Iris pigment epithelial cell (primary cell): Measurements from ENCODE around the gene HOXA4.

Experiments used
- DNase-seq: peaks from one replicate; pipeline ENCODE4 v3.0.0-alpha.2; 2011; ENCODE audit warnings: low read depth

HOXA4 gene

GRCh38 chr7:27133409-27134231, 3.1 kb upstream of the HOXA4 start:
- DNase-seq = no peak

- DNase-seq = no peak
Measured at GRCh38 chr7:27132978-27133377, 2.4 kb upstream of the HOXA4 start.

GRCh38 chr7:27132214-27132613, 1.7 kb upstream of the HOXA4 start:
- DNase-seq = no peak

GRCh38 chr7:27131390-27131819, 848 bp upstream of the HOXA4 start:
- DNase-seq = no peak

- DNase-seq = no peak
Measured at GRCh38 chr7:27129729-27130539, 623 bp downstream of the HOXA4 start.

GRCh38 chr7:27128776-27129728, 1.5 kb downstream of the HOXA4 start:
- no peak for DNase-seq

GRCh38 chr7:27128034-27128433, 2.5 kb downstream of the HOXA4 start:
- DNase-seq = no peak

- DNase-seq = no peak
Measured at GRCh38 chr7:27126596-27127327, 3.8 kb downstream of the HOXA4 start.

GRCh38 chr7:27125986-27126394, 4.6 kb downstream of the HOXA4 start:
- no peak for DNase-seq

- DNase-seq = no peak
Measured at GRCh38 chr7:27124902-27125689, 5.5 kb downstream of the HOXA4 start.

- no peak for DNase-seq
Measured at GRCh38 chr7:27124096-27124901, 6.3 kb downstream of the HOXA4 start.

- DNase-seq = no peak
Measured at GRCh38 chr7:27123477-27124053, 7.0 kb downstream of the HOXA4 start.

- no peak for DNase-seq
Measured at GRCh38 chr7:27123007-27123476, 7.5 kb downstream of the HOXA4 start.

- DNase-seq = no peak
Measured at GRCh38 chr7:27122077-27122910, 8.3 kb downstream of the HOXA4 start.

GRCh38 chr7:27121684-27122076, 8.9 kb downstream of the HOXA4 start:
- no peak for DNase-seq

- no peak for DNase-seq
Measured at GRCh38 chr7:27119412-27119911, 11.1 kb downstream of the HOXA4 start.

GRCh38 chr7:27118580-27118979, 12.0 kb downstream of the HOXA4 start:
- no peak for DNase-seq

- no peak for DNase-seq
Measured at GRCh38 chr7:27117887-27118491, 12.6 kb downstream of the HOXA4 start.
